Hepatocyte (in vitro differentiated cells): Measurements from ENCODE around the gene TTF1. TPM values are rescaled to one million over a fixed set of nuclear protein-coding genes. Genes with fewer than 3 reads are reported as not detected.

ENCODE experiments used
- DNase-seq: peaks from one replicate; pipeline ENCODE4 v3.0.0-alpha.2; 2016; ENCODE audit warnings: low spot score
- H2AFZ ChIP-seq: fragments of 200-600 bp; sonication (generic); 2 replicates; pipeline ENCODE4 v1.6.0; 2016; ENCODE audit warnings: antibody characterized with exemption, mild to moderate bottlenecking
- H3K27ac ChIP-seq: fragments of 200-600 bp; sonication (generic); 2 replicates; pipeline ENCODE4 v1.5.1; 2016; ENCODE audit warnings: mild to moderate bottlenecking
- H3K27me3 ChIP-seq: fragments of 200-600 bp; sonication (generic); 2 replicates; pipeline ENCODE4 v1.6.1; 2016
- H3K36me3 ChIP-seq: fragments of 200-600 bp; sonication (generic); replicated peaks from 2 replicates; pipeline ENCODE4 v1.5.1; 2016; ENCODE audit warnings: low read depth; ENCODE audit not compliant: insufficient read depth
- H3K4me1 ChIP-seq: fragments of 200-600 bp; sonication (generic); 2 replicates; pipeline ENCODE4 v1.5.1; 2016; ENCODE audit warnings: mild to moderate bottlenecking, moderate library complexity; ENCODE audit not compliant: insufficient read depth
- H3K4me2 ChIP-seq: fragments of 200-600 bp; sonication (generic); 2 replicates; pipeline ENCODE4 v1.6.0; 2016
- H3K4me3 ChIP-seq: fragments of 200-600 bp; sonication (generic); 2 replicates; pipeline ENCODE4 v1.5.1; 2016; ENCODE audit warnings: mild to moderate bottlenecking
- H3K79me2 ChIP-seq: fragments of 200-600 bp; sonication (generic); 2 replicates; pipeline ENCODE4 v1.6.0; 2017; ENCODE audit warnings: mild to moderate bottlenecking
- H3K9me2 ChIP-seq: fragments of 200-600 bp; sonication (generic); replicated peaks from 2 replicates; pipeline ENCODE4 v1.6.0; 2017; ENCODE audit warnings: mild to moderate bottlenecking; ENCODE audit not compliant: insufficient read depth
- H3K9me3 ChIP-seq: fragments of 200-600 bp; sonication (generic); 2 replicates; pipeline ENCODE4 v1.5.1; 2016; ENCODE audit warnings: low read depth, mild to moderate bottlenecking
- H4K20me1 ChIP-seq: fragments of 200-600 bp; sonication (generic); 2 replicates; pipeline ENCODE4 v1.6.0; 2016; ENCODE audit warnings: mild to moderate bottlenecking; ENCODE audit not compliant: insufficient read depth, poor library complexity, severe bottlenecking
- EZH2 ChIP-seq: fragments of 200-600 bp; sonication (generic); IDR thresholded peaks from 2 replicates; pipeline ENCODE4 v1.6.1; 2016; ENCODE audit warnings: antibody characterized with exemption, mild to moderate bottlenecking, borderline replicate concordance
- EZH2phosphoT487 ChIP-seq: fragments of 200-600 bp; sonication (generic); IDR thresholded peaks from one replicate; pipeline ENCODE4 v1.6.1; 2018; ENCODE audit warnings: antibody characterized with exemption, mild to moderate bottlenecking, low read depth, moderate library complexity; ENCODE audit not compliant: unreplicated experiment, severe bottlenecking
- WGBS: methylation state at CpG from one replicate; pipeline ENCODE4 v1.1.6; 2016; ENCODE audit warnings: low lambda C conversion rate; ENCODE audit errors: missing lambda C conversion rate; 5-methylcytosine and 5-hydroxymethylcytosine counted together
- polyA plus RNA-seq: library from polyadenylated mRNA; unstranded; fragments of >200 nt; fragmentation: Nextera tagmentation; extraction: Ambion mirVana; gene quantifications from 2 replicates; pipeline ENCODE4 v1.2.1, GENCODE V29; 2016
- total RNA-seq: library from RNA; depleted of rRNA; stranded (reverse); fragments of >200 nt; gene quantifications from 2 replicates; pipeline ENCODE4 v1.2.3, GENCODE V29; 2014
- TF ChIP-seq, protein P1 (sequence below): fragments of 200-600 bp; sonication (generic); IDR thresholded peaks from 2 replicates; pipeline ENCODE4 v1.5.1; 2016; ENCODE audit warnings: antibody characterized with exemption, mild to moderate bottlenecking; ENCODE audit not compliant: poor library complexity

TTF1 gene
- total and polyA plus RNA-seq, 2 experiments from 2014 or later: 5.5 to 7.0 TPM

DNA sequence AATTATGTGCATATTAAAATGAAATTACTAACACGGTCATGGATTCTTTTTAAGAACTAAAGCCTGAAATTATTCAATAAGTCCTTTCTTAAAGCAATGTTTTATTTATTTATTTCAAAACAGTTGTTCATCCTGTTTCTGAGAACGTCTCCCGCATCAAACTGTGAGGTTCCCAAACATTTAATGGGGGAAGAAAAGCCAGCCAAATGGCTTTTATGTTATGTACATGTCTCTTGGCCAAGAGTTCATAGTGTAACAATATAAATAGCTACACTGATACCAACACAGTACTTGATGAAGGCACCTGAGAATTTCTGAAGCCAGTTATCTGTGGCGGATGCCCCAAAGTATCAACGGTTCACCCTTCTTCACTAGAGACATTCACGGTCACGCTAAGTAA, 15.7 kb downstream of the TTF1 start:
- H3K27ac ChIP-seq: no peak overlapping the region
- no peaks in the 10 kb centered on the region for H3K9me2 ChIP-seq
- no peaks in the 10 kb centered on the region for H3K79me2 ChIP-seq
- no peaks in the 10 kb centered on the region for H3K27me3 ChIP-seq
- no peaks in the 10 kb centered on the region for H3K36me3 ChIP-seq
- H3K4me1 ChIP-seq: no peaks in the 10 kb centered on the region
- no peak overlapping the region for H3K4me3 ChIP-seq
- no peaks in the 10 kb centered on the region for H3K9me3 ChIP-seq
- H4K20me1 ChIP-seq: no peaks in the 10 kb centered on the region
- no peak for DNase-seq
- no peak overlapping the region for H2AFZ ChIP-seq
- WGBS: 91% methylated on average over 7 of the region's 7 CpGs
- TF ChIP-seq, protein P1, sequence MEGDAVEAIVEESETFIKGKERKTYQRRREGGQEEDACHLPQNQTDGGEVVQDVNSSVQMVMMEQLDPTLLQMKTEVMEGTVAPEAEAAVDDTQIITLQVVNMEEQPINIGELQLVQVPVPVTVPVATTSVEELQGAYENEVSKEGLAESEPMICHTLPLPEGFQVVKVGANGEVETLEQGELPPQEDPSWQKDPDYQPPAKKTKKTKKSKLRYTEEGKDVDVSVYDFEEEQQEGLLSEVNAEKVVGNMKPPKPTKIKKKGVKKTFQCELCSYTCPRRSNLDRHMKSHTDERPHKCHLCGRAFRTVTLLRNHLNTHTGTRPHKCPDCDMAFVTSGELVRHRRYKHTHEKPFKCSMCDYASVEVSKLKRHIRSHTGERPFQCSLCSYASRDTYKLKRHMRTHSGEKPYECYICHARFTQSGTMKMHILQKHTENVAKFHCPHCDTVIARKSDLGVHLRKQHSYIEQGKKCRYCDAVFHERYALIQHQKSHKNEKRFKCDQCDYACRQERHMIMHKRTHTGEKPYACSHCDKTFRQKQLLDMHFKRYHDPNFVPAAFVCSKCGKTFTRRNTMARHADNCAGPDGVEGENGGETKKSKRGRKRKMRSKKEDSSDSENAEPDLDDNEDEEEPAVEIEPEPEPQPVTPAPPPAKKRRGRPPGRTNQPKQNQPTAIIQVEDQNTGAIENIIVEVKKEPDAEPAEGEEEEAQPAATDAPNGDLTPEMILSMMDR: no peak
- TF ChIP-seq EZH2 (no peak), EZH2phosphoT487 (no peak)
- no peak overlapping the region for H3K4me2 ChIP-seq

DNA sequence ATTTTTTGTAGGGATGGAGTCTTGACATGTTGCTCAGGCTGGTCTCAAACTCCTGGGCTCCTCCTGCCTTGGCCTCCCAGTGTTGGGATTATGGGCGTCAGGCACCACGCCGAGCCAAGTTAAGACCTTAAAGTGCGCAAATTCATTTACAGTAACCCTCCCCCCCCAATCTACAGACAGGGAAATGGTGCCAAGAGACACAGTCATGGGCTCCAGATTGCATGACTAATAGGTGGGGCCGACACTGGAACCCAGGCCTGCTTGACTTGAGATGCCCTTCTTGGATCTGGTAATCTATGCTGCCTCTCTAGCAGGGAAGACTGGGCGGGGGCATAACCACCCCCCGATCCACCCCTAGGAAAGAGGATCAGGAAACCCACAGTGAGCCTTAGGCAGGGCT, 19.5 kb downstream of the TTF1 start:
- H3K27ac ChIP-seq: no peak overlapping the region
- WGBS: 98% methylated on average over 7 of the region's 7 CpGs
- H3K4me3 ChIP-seq: no peak overlapping the region
- no peak overlapping the region for H2AFZ ChIP-seq
- no peaks in the 10 kb centered on the region for H3K9me3 ChIP-seq
- no peak for TF ChIP-seq EZH2phosphoT487
- TF ChIP-seq, protein P1: no peak
- H4K20me1 ChIP-seq: no peaks in the 10 kb centered on the region
- no peaks in the 10 kb centered on the region for H3K9me2 ChIP-seq
- DNase-seq: no peak
- H3K4me2 ChIP-seq: no peak overlapping the region
- H3K4me1 ChIP-seq: no peaks in the 10 kb centered on the region
- no peaks in the 10 kb centered on the region for H3K27me3 ChIP-seq
- H3K36me3 ChIP-seq: no peaks in the 10 kb centered on the region
- no peaks in the 10 kb centered on the region for H3K79me2 ChIP-seq

DNA sequence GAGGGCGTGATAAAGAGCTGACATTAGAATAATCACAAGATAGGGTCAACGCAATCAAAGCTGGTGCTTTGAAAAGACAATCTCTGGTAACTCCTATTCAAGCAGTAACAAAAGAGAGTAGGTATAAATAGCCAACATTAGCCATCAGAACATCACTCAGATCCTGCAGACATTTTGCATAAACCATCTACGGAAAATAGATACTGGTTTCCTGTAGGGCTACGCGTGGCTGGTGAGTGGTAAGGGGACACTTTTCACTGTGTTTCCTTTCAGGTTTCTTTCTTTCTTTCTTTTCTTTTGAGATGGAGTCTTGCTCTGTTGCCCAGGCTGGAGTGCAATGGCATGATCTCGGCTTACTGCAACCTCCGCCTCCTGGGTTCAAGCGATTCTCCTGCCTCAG, 22.3 kb downstream of the TTF1 start:
- Histone ChIP-seq H3K4me1 (no peaks in the 10 kb centered on the region), H4K20me1 (no peaks in the 10 kb centered on the region), H3K9me3 (no peaks in the 10 kb centered on the region), H3K36me3 (no peaks in the 10 kb centered on the region), H3K79me2 (no peaks in the 10 kb centered on the region), H3K4me2 (no peak overlapping the region), H3K9me2 (no peaks in the 10 kb centered on the region), H3K27me3 (no peaks in the 10 kb centered on the region), H3K27ac (no peak overlapping the region), H2AFZ (no peak overlapping the region), H3K4me3 (no peak overlapping the region)
- 96% methylated on average over 8 of the region's 8 CpGs for WGBS
- no peak for DNase-seq
- TF ChIP-seq, protein P1: no peak
- TF ChIP-seq EZH2: no peak
- TF ChIP-seq EZH2phosphoT487: no peak

DNA sequence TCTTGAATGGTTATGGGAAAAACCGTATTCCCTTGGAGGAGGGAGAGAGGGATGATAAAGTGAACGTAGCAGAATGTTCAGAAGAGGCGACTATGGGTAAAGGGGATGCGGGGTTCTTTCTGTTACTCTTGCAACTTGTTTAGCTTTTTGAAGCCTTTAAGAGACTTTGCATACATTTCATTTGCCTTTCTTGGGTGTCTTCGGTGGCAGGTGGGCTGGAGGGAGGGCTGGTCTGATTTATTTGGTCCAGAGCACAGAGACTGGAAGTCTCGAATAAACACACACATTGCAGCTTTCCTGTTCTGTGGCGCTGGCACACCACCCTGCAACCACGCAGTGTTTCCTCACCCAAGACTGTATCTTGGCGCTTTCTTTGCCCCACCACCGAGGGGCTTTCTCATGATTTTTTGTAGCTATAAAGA, 23.2 kb downstream of the TTF1 start:
- TF ChIP-seq EZH2phosphoT487: no peak
- TF ChIP-seq, protein P1: no peak
- no peak for TF ChIP-seq EZH2
- Histone ChIP-seq H3K79me2 (no peaks in the 10 kb centered on the region), H4K20me1 (no peaks in the 10 kb centered on the region), H3K4me2 (no peak overlapping the region), H3K9me3 (no peaks in the 10 kb centered on the region), H3K36me3 (no peaks in the 10 kb centered on the region), H3K27me3 (no peaks in the 10 kb centered on the region), H3K4me3 (no peak overlapping the region), H3K9me2 (no peaks in the 10 kb centered on the region), H3K4me1 (no peaks in the 10 kb centered on the region), H2AFZ (no peak overlapping the region), H3K27ac (no peak overlapping the region)
- no peak for DNase-seq
- WGBS: 96% methylated on average over 10 of the region's 10 CpGs
